ENCODE data around the gene BHLHE40. TPM values are rescaled to one million over a fixed set of nuclear protein-coding genes. Genes with fewer than 3 reads are reported as not detected.

The BHLHE40 gene
- total and polyA plus RNA-seq, 2 experiments from 2014 or later = 1.7 to 2.2 TPM

GRCh38 chr3:4949659-4950058 lies 29.6 kb upstream of the BHLHE40 start:
- Histone ChIP-seq H3K4me1 (ENCODE audit: insufficient read depth) (no peaks in the 10 kb centered on the region; the same call in 1 of the 2 replicates), H3K4me3 (no peak overlapping the region), H3K79me2 (replicated peaks; ENCODE audit: insufficient read depth) (no peaks in the 10 kb centered on the region), H3K4me2 (no peak overlapping the region), H2AFZ (no peak overlapping the region), H3F3A (replicated peaks; ENCODE audit: low read depth) (no peaks in the 10 kb centered on the region), H3K9me2 (ENCODE audit: insufficient read depth) (peaks cover 7% of the 10 kb centered on the region; the same call in 1 of the 2 replicates), H3K27me3 (ENCODE audit: insufficient read depth) (no peaks in the 10 kb centered on the region), H3K27ac (ENCODE audit: low read depth) (no peak overlapping the region), H3K36me3 (ENCODE audit: insufficient read depth) (no peaks in the 10 kb centered on the region), H4K20me1 (replicated peaks; ENCODE audit: insufficient read depth) (no peaks in the 10 kb centered on the region)
- H3K4me3 Mint-ChIP-seq = no peak overlapping the region
- TF ChIP-seq EZH2 (IDR thresholded peaks at IDR 0.05; ENCODE audit: low read depth, unreplicated experiment) = no peak
- no peak overlapping the region for H3K27ac Mint-ChIP-seq
- DNase-seq (ENCODE audit: low spot score) (no peak), ATAC-seq (no peak)
- H3K36me3 Mint-ChIP-seq (ENCODE audit: low read depth) = no peaks in the 10 kb centered on the region
- H3K9me3 Mint-ChIP-seq = no peaks in the 10 kb centered on the region
- H3K27me3 Mint-ChIP-seq (ENCODE audit: insufficient read depth, low read depth, poor library complexity) = no peaks in the 10 kb centered on the region
- peaks cover 5% of the 10 kb centered on the region; the same call in 2 of the 3 replicates for H3K4me1 Mint-ChIP-seq

- no peak overlapping the region for H3K4me3 ChIP-seq
- TF ChIP-seq ZNF331 (CRISPR knock-in tag; IDR thresholded peaks at IDR 0.05; ENCODE audit: low read depth) (no peak), REST (IDR thresholded peaks at IDR 0.05; ENCODE audit: unreplicated experiment) (no peak), CREB1 (CRISPR knock-in tag; IDR thresholded peaks at IDR 0.05; ENCODE audit: low read depth) (no peak), ZNF114 (CRISPR knock-in tag; IDR thresholded peaks at IDR 0.05) (no peak), STAT1 (IDR thresholded peaks at IDR 0.05; ENCODE audit: unreplicated experiment) (no peak)
- no peaks in the 10 kb centered on the region for H3K79me2 ChIP-seq (replicated peaks; ENCODE audit: insufficient read depth)
- H3K27me3 Mint-ChIP-seq (ENCODE audit: insufficient read depth, low read depth, poor library complexity) = no peaks in the 10 kb centered on the region
- H3K27ac ChIP-seq (ENCODE audit: low read depth) = no peak overlapping the region
- H3K4me2 ChIP-seq = no peak overlapping the region
- H3K4me3 Mint-ChIP-seq = no peak overlapping the region
- no peaks in the 10 kb centered on the region for H4K20me1 ChIP-seq (replicated peaks; ENCODE audit: insufficient read depth)
- no peaks in the 10 kb centered on the region; the same call in 1 of the 2 replicates for H3K4me1 ChIP-seq (ENCODE audit: insufficient read depth)
- no peaks in the 10 kb centered on the region for H3K36me3 Mint-ChIP-seq (ENCODE audit: low read depth)
- no peaks in the 10 kb centered on the region for H3K9me3 Mint-ChIP-seq
- no peaks in the 10 kb centered on the region for H3F3A ChIP-seq (replicated peaks; ENCODE audit: low read depth)
- peaks cover 7% of the 10 kb centered on the region; the same call in 1 of the 2 replicates for H3K9me2 ChIP-seq (ENCODE audit: insufficient read depth)
- no peak for DNase-seq (ENCODE audit: low spot score)
- H3K27me3 ChIP-seq (ENCODE audit: insufficient read depth) = no peaks in the 10 kb centered on the region
- H3K36me3 ChIP-seq (ENCODE audit: insufficient read depth) = no peaks in the 10 kb centered on the region
- H3K4me1 Mint-ChIP-seq = peaks cover 5% of the 10 kb centered on the region; the same call in 2 of the 3 replicates
- no peak overlapping the region for H3K27ac Mint-ChIP-seq
- H2AFZ ChIP-seq = no peak overlapping the region
- no peak for ATAC-seq
Observed at GRCh38 chr3:4950351-4950784, 28.9 kb upstream of the BHLHE40 start.

- H2AFZ ChIP-seq = no peak overlapping the region
- no peaks in the 10 kb centered on the region for H3K27me3 ChIP-seq (ENCODE audit: insufficient read depth)
- Mint-ChIP-seq H3K4me3 (no peak overlapping the region), H3K27ac (no peak overlapping the region), H3K4me1 (peaks cover 5% of the 10 kb centered on the region; the same call in 2 of the 3 replicates), H3K36me3 (ENCODE audit: low read depth) (no peaks in the 10 kb centered on the region), H3K9me3 (no peaks in the 10 kb centered on the region), H3K27me3 (ENCODE audit: insufficient read depth, low read depth, poor library complexity) (no peaks in the 10 kb centered on the region)
- H3K4me1 ChIP-seq (ENCODE audit: insufficient read depth) = no peaks in the 10 kb centered on the region; the same call in 1 of the 2 replicates
- no peak overlapping the region for H3K4me2 ChIP-seq
- H3K9me2 ChIP-seq (ENCODE audit: insufficient read depth) = peaks cover 7% of the 10 kb centered on the region; the same call in 1 of the 2 replicates
- TF ChIP-seq POLR2AphosphoS5 (IDR thresholded peaks at IDR 0.05; ENCODE audit: low read depth) (no peak), ZNF331 (CRISPR knock-in tag; IDR thresholded peaks at IDR 0.05; ENCODE audit: low read depth) (no peak), STAT1 (IDR thresholded peaks at IDR 0.05; ENCODE audit: unreplicated experiment) (no peak), ZNF114 (CRISPR knock-in tag; IDR thresholded peaks at IDR 0.05) (no peak), JUNB (IDR thresholded peaks at IDR 0.05; ENCODE audit: unreplicated experiment) (no peak), EZH2phosphoT487 (IDR thresholded peaks at IDR 0.05; ENCODE audit: unreplicated experiment) (no peak), CREB1 (CRISPR knock-in tag; IDR thresholded peaks at IDR 0.05; ENCODE audit: low read depth) (no peak), EZH2 (IDR thresholded peaks at IDR 0.05; ENCODE audit: low read depth, unreplicated experiment) (no peak)
- H3F3A ChIP-seq (replicated peaks; ENCODE audit: low read depth) = no peaks in the 10 kb centered on the region
- no peaks in the 10 kb centered on the region for H3K79me2 ChIP-seq (replicated peaks; ENCODE audit: insufficient read depth)
- H3K4me3 ChIP-seq = no peak overlapping the region
- no peak overlapping the region for H3K27ac ChIP-seq (ENCODE audit: low read depth)
- no peaks in the 10 kb centered on the region for H3K36me3 ChIP-seq (ENCODE audit: insufficient read depth)
- no peaks in the 10 kb centered on the region for H4K20me1 ChIP-seq (replicated peaks; ENCODE audit: insufficient read depth)
- ATAC-seq (no peak), DNase-seq (ENCODE audit: low spot score) (no peak)
Observed at GRCh38 chr3:4950948-4951347, 28.3 kb upstream of the BHLHE40 start.
